ENCODE data around the gene UPF3B. TPM values are rescaled to one million over a fixed set of nuclear protein-coding genes. Genes with fewer than 3 reads are reported as not detected.
"Not testable (repeated sequence)": the region's sequence is repeated elsewhere in the genome, so short reads cannot be mapped to it uniquely, and the experiment has no call there.

UPF3B gene, protein sequence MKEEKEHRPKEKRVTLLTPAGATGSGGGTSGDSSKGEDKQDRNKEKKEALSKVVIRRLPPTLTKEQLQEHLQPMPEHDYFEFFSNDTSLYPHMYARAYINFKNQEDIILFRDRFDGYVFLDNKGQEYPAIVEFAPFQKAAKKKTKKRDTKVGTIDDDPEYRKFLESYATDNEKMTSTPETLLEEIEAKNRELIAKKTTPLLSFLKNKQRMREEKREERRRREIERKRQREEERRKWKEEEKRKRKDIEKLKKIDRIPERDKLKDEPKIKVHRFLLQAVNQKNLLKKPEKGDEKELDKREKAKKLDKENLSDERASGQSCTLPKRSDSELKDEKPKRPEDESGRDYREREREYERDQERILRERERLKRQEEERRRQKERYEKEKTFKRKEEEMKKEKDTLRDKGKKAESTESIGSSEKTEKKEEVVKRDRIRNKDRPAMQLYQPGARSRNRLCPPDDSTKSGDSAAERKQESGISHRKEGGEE
- 10 to 100 TPM; 32.3 to 37.9 (median 33.1) TPM for polyA plus RNA-seq (ENCODE audit: insufficient read length in 3 of 3)

DNA sequence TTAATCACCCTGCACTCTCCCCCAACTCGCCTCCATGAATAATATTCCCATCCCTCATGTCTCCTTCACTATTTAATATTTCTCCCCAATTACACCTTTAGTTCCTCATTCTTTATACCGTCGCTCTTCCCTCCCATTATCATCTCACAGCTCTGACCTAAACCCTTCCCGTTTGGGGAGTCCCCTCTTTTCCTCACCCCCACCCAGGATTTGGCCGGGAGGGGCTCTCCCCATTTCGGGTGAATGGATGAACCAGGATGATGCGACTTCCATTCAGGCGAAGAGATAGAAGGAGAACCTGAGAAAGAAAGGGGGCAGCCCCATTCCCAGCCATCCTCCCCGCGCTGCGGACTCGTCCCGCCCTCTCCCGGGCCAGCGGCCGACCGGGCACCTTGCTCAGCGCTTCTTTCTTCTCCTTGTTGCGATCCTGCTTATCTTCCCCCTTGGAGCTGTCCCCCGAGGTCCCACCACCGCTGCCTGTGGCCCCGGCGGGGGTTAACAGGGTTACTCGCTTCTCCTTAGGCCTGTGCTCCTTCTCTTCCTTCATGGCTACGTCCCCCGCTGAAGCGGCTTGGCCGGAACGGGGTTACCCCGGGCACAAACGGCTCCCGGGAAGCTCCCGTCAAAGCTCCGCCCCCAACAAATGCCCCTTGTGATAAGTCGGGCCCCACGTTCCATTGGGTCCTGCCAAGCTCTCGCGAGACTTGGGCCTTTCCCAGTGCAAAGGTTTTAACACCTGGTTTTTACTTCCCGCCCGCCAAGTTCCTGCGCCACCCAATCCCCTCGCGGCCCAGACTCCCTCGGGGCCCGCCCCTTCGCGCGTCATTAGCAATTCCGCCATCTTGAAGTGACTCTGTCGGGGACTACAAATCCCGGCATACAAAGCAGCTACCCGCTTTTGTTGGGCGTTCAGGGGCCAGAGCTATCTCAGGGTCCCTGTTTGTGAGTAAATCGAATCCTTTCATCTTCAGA lies at the start of gene UPF3B:
Gene UPF3B (minus strand): TSS at position 582 of the 972 bp plus-strand sequence. CDS start 35 bp downstream, at position 547.
- DNase-seq (ENCODE audit: low read depth in 3 of 3, low spot score in 2 of 3), result peak; percentile 80 to 91 (median 87)

DNA sequence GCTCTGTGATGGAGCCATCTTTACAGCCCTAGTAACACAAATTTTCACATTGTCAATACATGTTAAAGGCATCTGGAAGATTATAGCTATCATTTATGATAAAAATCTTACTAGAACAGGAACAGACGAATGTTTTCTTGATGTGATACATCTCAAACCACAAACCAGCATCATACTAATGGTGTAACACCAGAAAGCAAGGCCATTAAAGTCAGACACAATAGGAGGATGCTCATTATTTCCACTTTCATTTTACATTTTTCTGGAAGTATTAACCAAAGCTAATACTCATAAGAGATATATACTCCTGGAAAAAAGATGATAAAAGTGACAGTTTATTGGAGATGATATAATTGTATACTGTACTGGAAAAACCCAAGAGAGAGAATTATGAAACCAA lies 48.2 kb upstream of the UPF3B start:
- no peak for DNase-seq (ENCODE audit: low read depth in 3 of 3, low spot score in 2 of 3)

GRCh38 chrX:119899125-119899524 lies 46.4 kb upstream of the UPF3B start:
- no peak for DNase-seq (ENCODE audit: low read depth in 3 of 3, low spot score in 2 of 3)

- no peak for DNase-seq (ENCODE audit: low read depth in 3 of 3, low spot score in 2 of 3)
Measured at GRCh38 chrX:119895843-119896326, 43.1 kb upstream of the UPF3B start, which contains the start of gene AKAP14. Gene AKAP14 (plus strand): TSS chrX:119895893. CDS start chrX:119903224, 7,331 bp downstream.

- not testable (repeated sequence) for DNase-seq (ENCODE audit: low read depth in 3 of 3, low spot score in 2 of 3)
Measured at GRCh38 chrX:119891961-119892692, 39.4 kb upstream of the UPF3B start.

DNA sequence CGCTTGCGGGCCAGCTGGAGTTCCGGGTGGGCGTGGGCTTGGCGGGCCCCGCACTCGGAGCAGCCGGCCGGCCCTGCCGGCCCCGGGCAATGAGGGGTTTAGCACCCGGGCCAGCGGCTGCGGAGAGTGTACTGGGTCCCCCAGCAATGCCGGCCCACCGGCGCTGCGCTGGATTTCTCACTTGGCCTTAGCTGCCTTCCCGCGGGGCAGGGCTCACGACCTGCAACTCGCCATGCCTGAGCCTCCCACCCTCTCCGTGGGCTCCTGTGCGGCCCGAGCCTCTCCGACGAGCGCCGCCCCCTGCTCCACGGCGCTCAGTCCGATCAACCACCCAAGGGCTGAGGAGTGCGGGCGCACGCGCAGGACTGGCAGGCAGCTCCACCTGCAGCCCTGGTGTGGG lies 37.9 kb upstream of the UPF3B start:
- not testable (repeated sequence) for DNase-seq (ENCODE audit: low read depth in 3 of 3, low spot score in 2 of 3)

- no peak for DNase-seq (ENCODE audit: low read depth in 3 of 3, low spot score in 2 of 3)
Measured at GRCh38 chrX:119887721-119888425, 35.1 kb upstream of the UPF3B start.

DNA sequence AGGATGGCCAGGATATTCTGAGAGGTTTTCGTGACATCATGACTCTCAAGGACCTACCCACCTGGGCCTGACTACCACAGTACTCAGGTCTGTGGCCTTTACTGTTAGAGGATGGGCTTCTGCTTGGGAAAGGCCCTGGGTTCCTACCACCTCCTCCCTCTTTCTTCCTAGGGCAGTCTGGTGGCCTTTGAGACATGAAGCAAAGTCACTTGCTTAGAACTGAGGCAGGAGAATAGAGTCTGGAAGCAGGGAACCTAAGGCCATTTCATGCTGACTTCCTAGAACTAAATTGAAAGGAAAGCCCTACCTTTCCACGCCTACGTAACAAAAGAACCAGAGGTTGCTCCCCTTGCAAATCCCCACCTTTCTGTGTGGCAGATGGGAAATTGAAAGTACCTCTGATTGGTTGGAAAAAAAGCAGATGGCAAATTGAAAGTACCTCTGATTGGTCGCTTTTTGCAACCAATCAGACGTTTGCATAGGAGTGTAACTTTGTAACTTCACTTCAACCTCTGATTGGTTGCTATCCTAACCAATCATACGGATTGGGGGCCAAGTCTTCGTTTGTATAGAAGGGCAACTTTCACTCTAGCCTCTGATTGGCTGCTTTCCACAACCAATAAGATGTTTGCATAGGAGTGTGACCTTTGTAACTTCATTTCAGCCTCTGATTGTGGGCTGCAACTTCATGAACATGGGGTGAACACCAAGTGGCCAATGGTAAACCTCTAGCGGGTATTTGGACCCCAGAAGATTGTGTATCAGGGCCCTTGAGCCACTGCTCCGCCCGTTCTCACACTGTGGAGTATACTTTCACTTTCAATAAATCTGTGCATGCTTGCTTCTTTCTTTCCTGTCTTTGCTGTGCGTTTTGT lies 33.0 kb upstream of the UPF3B start:
- DNase-seq (ENCODE audit: low read depth in 3 of 3, low spot score in 2 of 3), result no peak

DNA sequence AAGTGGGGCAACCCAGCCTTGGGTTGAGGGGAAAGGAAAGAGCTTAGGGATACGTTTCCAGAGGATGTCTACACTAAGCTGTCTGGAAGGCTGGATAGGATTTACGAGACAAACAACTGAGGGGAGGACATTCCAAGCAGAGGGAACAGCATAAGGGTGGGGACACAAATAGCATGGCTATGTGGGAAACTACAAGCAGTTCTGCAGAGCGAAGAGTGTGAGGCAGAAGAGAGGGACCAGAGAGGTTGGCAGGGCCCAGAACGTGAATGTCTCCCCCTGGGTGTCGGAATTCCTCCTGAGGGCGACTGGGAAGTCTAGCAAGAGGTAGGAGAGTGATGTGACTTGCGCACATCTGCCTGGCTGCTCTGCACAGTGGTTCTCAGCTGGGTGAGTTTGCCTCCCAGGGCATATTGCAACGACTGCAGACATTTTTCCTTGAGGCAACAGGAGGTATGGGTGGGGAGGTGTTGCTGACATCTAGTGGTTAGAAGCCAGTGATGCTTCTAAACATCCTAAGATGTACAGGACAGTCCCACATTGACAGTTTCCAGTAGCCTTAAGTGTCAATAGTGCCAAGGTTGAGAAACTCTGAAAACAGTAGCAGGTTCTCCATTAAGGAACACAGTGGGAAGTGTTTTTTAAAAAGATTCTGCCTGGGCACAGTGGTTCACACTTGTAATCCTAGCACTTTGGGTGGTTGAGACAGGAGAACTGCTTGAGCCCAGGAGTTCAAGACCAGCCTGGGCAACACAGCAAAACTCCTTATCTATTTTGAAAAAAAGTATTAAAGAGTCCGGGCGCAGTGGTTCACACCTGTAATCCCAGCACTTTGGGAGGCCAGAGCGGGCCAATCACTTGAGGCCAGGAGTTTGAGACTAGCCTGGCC lies 28.0 kb upstream of the UPF3B start:
- DNase-seq (ENCODE audit: low read depth in 3 of 3, low spot score in 2 of 3), result no peak

- no peak for DNase-seq (ENCODE audit: low read depth in 3 of 3, low spot score in 2 of 3)
Measured at GRCh38 chrX:119880076-119880475, 27.3 kb upstream of the UPF3B start.

DNA sequence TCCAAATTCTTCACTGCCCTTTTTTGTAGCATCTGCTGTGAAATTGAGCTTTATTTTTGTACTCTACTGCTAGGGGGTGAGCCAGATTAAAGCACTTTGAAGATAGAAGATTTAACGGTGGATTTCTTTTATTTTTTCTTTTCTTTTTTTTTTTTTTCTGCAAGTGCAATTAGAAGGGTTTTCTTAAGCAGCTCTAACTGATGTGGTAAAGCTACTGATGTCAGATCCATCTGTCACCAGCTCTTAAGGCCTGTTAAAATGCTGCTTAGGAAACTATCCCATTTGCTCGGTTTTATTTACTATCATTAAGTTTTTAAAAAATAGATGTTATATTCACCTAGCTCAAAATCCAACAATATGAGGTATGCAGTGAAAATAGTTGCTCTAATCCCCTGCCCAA lies 26.0 kb upstream of the UPF3B start:
- DNase-seq (ENCODE audit: low read depth in 3 of 3, low spot score in 2 of 3), result no peak

GRCh38 chrX:119871599-119872395 lies 19.0 kb upstream of the UPF3B start, which contains the start of the genes NDUFA1 and RNF113A:
Gene NDUFA1 (plus strand): TSS chrX:119871832. CDS start chrX:119871912, 80 bp downstream.
Gene RNF113A (minus strand): TSS chrX:119871733. CDS start chrX:119871613, 120 bp downstream.
- peak in 2 of 3 donors; percentile 47 to 65 for DNase-seq (ENCODE audit: low read depth in 3 of 3, low spot score in 2 of 3)

- DNase-seq (ENCODE audit: low read depth in 3 of 3, low spot score in 2 of 3), result no peak
Measured at GRCh38 chrX:119871245-119871598, 18.5 kb upstream of the UPF3B start.

GRCh38 chrX:119870626-119871131 lies 17.9 kb upstream of the UPF3B start:
- no peak for DNase-seq (ENCODE audit: low read depth in 3 of 3, low spot score in 2 of 3)

DNA sequence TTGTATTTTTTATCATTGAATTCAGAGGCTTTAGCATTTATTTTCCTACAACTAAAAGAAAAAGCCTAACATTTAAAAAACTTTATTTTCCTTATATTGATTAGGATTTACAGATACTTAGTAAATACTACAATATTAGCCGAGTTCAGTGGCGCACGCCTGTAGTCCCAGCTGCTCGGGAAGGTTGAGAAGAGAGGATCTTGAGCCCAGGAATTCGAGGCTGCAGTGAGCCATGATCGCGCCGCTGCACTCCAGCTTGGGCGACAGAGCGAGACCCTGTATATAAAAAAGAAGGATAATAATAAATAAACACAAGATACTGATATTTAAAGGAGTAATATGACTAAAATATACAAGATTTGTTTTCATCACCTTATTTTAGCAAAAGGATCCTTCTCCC lies 681 bp upstream of the UPF3B start:
- no peak for DNase-seq (ENCODE audit: low read depth in 3 of 3, low spot score in 2 of 3)

- no peak for DNase-seq (ENCODE audit: low read depth in 3 of 3, low spot score in 2 of 3)
Measured at GRCh38 chrX:119833905-119834304, 18.9 kb downstream of the UPF3B start.

Measured in right renal cortex interstitium (tissue), 3 donors.